Measurements from ENCODE around the gene ICAM5.

DNA sequence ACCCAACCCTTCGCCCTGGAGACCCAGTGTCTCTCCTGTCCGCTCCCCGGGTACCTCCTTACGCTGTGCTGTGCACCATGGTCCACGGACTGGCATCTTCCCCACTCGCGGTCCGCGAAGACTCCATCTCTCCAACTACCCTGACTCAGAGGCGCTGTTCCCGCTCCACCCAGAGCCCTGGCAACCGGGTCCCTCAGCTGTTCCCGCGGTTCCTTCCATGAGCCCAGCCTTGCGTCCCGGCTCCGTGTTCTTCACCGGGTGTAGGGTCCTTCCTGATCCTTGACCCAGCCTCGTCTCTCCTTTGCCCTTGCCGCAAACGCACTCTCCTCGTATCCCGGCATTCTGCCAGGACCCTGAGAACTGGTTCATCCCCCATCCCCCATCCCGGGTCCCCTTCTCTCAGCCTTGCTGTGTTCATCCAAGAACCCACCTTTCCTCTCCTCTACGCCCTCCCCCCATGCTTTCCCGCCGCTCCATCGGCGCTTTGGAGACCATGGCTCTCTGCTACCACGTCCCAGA, 664 bp downstream of the ICAM5 start:
- TF ChIP-seq FOXP2 (optimal IDR thresholded peaks at IDR 0.05; ENCODE audit: control extremely low read depth, extremely low read length, insufficient read depth), result no peak
- TF ChIP-seq POLR2AphosphoS5 (IDR thresholded peaks at IDR 0.05; ENCODE audit: borderline replicate concordance, low read depth, low read length), result no peak
- no peak for TF ChIP-seq EZH2 (IDR thresholded peaks at IDR 0.05)

Measured in SK-N-MC (cell line).